ENCODE results near the gene IFFO2. TPM values are rescaled to one million over a fixed set of nuclear protein-coding genes. Genes with fewer than 3 reads are reported as not detected.

The IFFO2 gene
- total and polyA plus RNA-seq, 2 of the 8 experiments (the other 6 are each of a cell fraction or from before 2014, with no cell fraction given), result 6.6 to 10.4 TPM

GRCh38 chr1:18943162-18943561 is 13.3 kb downstream of the IFFO2 start:
- no peaks in the 10 kb centered on the region; a peak in 1 of 4 replicates for H3K79me2 ChIP-seq (ENCODE audit: control insufficient read depth in 1 of 2, insufficient read depth in 2 of 2, low read length in 2 of 2)

More at GRCh38 chr1:18943162-18943561, 13.3 kb downstream of the IFFO2 start:
- peaks cover 3% of the 10 kb centered on the region; the same call in 1 of the 2 replicates for H3K79me1 ChIP-seq (ENCODE audit: low read depth, low read length)
- no peak overlapping the region for H4K8ac ChIP-seq (ENCODE audit: extremely low read depth, insufficient read depth, low read length)
- H2BK120ac ChIP-seq (replicated peaks; ENCODE audit: low read depth, low read length), result no peak overlapping the region
- H3K23ac ChIP-seq (ENCODE audit: insufficient read length), result no peak overlapping the region
- no peak overlapping the region for H3K27ac ChIP-seq (ENCODE audit: low read depth, low read length)
- TF ChIP-seq TAF7 (optimal IDR thresholded peaks at IDR 0.05; ENCODE audit: borderline replicate concordance, low read depth, low read length) (no peak), EP300 (IDR thresholded peaks at IDR 0.05; ENCODE audit: borderline replicate concordance in 1 of 2, low read depth in 2 of 2, low read length in 2 of 2) (no peak), JUN (IDR thresholded peaks at IDR 0.05; ENCODE audit: low read depth, low read length) (no peak), ZNF274 (IDR thresholded peaks at IDR 0.05; ENCODE audit: borderline replicate concordance, extremely low read depth, low read length) (no peak), CBX5 (IDR thresholded peaks at IDR 0.05; ENCODE audit: low read depth, low read length) (no peak)
- no peak overlapping the region for H2AFZ ChIP-seq (ENCODE audit: low read length)
- CTCF ChIA-PET (ENCODE audit: partially characterized antibody), result interaction anchor here (0.7 to 12.8 kb wide), 8 partner anchors 12 to 35 kb away, joined by 3 to 105 read pairs (median 14); partner anchors contain the start of gene IFFO2
- H3K14ac ChIP-seq (ENCODE audit: insufficient read length), result no peak overlapping the region
- H3K27me3 ChIP-seq (replicated peaks in 1 of 4; ENCODE audit: control insufficient read depth in 3 of 4, extremely low read depth in 1 of 4, insufficient read depth in 3 of 4, low read length in 3 of 4), result no peaks in the 10 kb centered on the region
- no peak overlapping the region for H3K4ac ChIP-seq (replicated peaks; ENCODE audit: insufficient read length, low read depth, low read length)
- H4K91ac ChIP-seq (replicated peaks; ENCODE audit: insufficient read length, low read length), result no peak overlapping the region
- no peak overlapping the region; the same call in 1 of the 2 replicates for H2AK5ac ChIP-seq (ENCODE audit: low read depth, low read length)
- no peak overlapping the region for H2BK5ac ChIP-seq (ENCODE audit: low read depth, low read length)
- H3K9me3 ChIP-seq (ENCODE audit: insufficient read depth in 2 of 2, low read depth in 1 of 2, low read length in 1 of 2), result no peaks in the 10 kb centered on the region
- DNase-seq (ENCODE audit: low read depth in 1 of 2, low spot score in 2 of 2) (no peak), FAIRE-seq (no peak)
- no peaks in the 10 kb centered on the region for H3K23me2 ChIP-seq (ENCODE audit: low read depth, low read length)
- no peaks in the 10 kb centered on the region for H3K36me3 ChIP-seq (ENCODE audit: control insufficient read depth in 2 of 4, insufficient read depth in 4 of 4, low read length in 3 of 4)
- H3K18ac ChIP-seq (ENCODE audit: extremely low read depth, low read length), result no peak overlapping the region
- H3K4me1 ChIP-seq (replicated peaks in 1 of 4; ENCODE audit: control insufficient read depth in 3 of 4, insufficient read depth in 4 of 4, low read length in 3 of 4), result peaks cover 7 to 33% (median 27%) of the 10 kb centered on the region in 4 experiments
- no peaks in the 10 kb centered on the region for H4K20me1 ChIP-seq (replicated peaks in 1 of 2; ENCODE audit: control insufficient read depth in 1 of 2, insufficient read depth in 2 of 2, low read length in 2 of 2)
- H2BK20ac ChIP-seq (ENCODE audit: low read length), result peak overlapping the region; percentile 40; the same call in 1 of the 2 replicates
- peak overlapping the region; percentile 63; the same call in 1 of the 2 replicates for H2BK12ac ChIP-seq (ENCODE audit: low read depth, low read length)
- H3K4me2 ChIP-seq (ENCODE audit: insufficient read depth in 1 of 2, low read depth in 2 of 2, low read length in 2 of 2), result no peak overlapping the region
- no peak overlapping the region for H3K56ac ChIP-seq (replicated peaks; ENCODE audit: insufficient read length, low read depth, low read length)
- H4K5ac ChIP-seq (ENCODE audit: insufficient read length, low read depth, low read length), result no peak overlapping the region
- H3K4me3 ChIP-seq (ENCODE audit: extremely low read depth in 1 of 4, insufficient read depth in 2 of 4, low read depth in 3 of 4, low read length in 4 of 4), result no peak overlapping the region
- 95% methylated on average over 4 of the region's 4 CpGs; no CpG with 5 or more reads in 1 of the 2 experiments for WGBS, 2 experiments (ENCODE audit: extremely low coverage in 1 of 2, insufficient coverage in 1 of 2, insufficient read length in 1 of 2, insufficient replicate concordance in 2 of 2, low coverage in 1 of 2, low lambda C conversion rate in 2 of 2, missing lambda C conversion rate in 1 of 2)
- no peak overlapping the region for H2BK15ac ChIP-seq (ENCODE audit: low read length)
- no peak overlapping the region for H3K9ac ChIP-seq (replicated peaks in 1 of 4; ENCODE audit: extremely low read depth in 1 of 4, low read depth in 3 of 4, low read length in 3 of 4)
- POLR2A ChIA-PET (ENCODE audit: partially characterized antibody), result interaction anchor here (3.1 to 3.5 kb wide), 2 partner anchors 8 to 13 kb away, joined by 15 to 20 read pairs; partner anchors contain the start of gene IFFO2
